Measurements from ENCODE around the gene VWA3B. TPM values are rescaled to one million over a fixed set of nuclear protein-coding genes. Genes with fewer than 3 reads are reported as not detected.

The VWA3B gene
- polyA plus RNA-seq, 3 donors, result 0.43 to 0.61 (median 0.51) TPM

GRCh38 chr2:98170076-98170475 is 83.1 kb downstream of the VWA3B start:
- no peak for DNase-seq

- DNase-seq, result no peak
Observed at GRCh38 chr2:98172150-98172765, 85.3 kb downstream of the VWA3B start.

GRCh38 chr2:98172951-98173350 is 86.0 kb downstream of the VWA3B start:
- DNase-seq, result no peak

- DNase-seq, result no peak
Observed at GRCh38 chr2:98175811-98176210, 88.8 kb downstream of the VWA3B start.

GRCh38 chr2:98177286-98177685 is 90.3 kb downstream of the VWA3B start:
- DNase-seq, result no peak

GRCh38 chr2:98177986-98178385 is 91.0 kb downstream of the VWA3B start:
- no peak for DNase-seq

- DNase-seq, result no peak
Observed at GRCh38 chr2:98180456-98180855, 93.5 kb downstream of the VWA3B start.

- DNase-seq, result no peak
Observed at GRCh38 chr2:98181346-98181745, 94.4 kb downstream of the VWA3B start.

- DNase-seq, result no peak
Observed at GRCh38 chr2:98185801-98186200, 98.8 kb downstream of the VWA3B start.

GRCh38 chr2:98187194-98187593 is 100.2 kb downstream of the VWA3B start:
- DNase-seq, result no peak

- no peak for DNase-seq
Observed at GRCh38 chr2:98188351-98189046, 101.5 kb downstream of the VWA3B start.

- peak; percentile 10 for DNase-seq
Observed at GRCh38 chr2:98191883-98192282, 104.9 kb downstream of the VWA3B start.

GRCh38 chr2:98201576-98201975 is 114.6 kb downstream of the VWA3B start:
- no peak for DNase-seq

GRCh38 chr2:98205889-98206288 is 118.9 kb downstream of the VWA3B start:
- DNase-seq, result no peak

- peak; percentile 42 for DNase-seq
Observed at GRCh38 chr2:98212092-98213000, 125.4 kb downstream of the VWA3B start.

GRCh38 chr2:98216616-98217015 is 129.6 kb downstream of the VWA3B start:
- DNase-seq, result no peak

- no peak for DNase-seq
Observed at GRCh38 chr2:98219152-98219551, 132.2 kb downstream of the VWA3B start.

- DNase-seq, result no peak
Observed at GRCh38 chr2:98233941-98234340, 147.0 kb downstream of the VWA3B start.

- no peak for DNase-seq
Observed at GRCh38 chr2:98234776-98235175, 147.8 kb downstream of the VWA3B start.

- no peak for DNase-seq
Observed at GRCh38 chr2:98236935-98237334, 150.0 kb downstream of the VWA3B start.

- DNase-seq, result no peak
Observed at GRCh38 chr2:98240786-98241398, 153.9 kb downstream of the VWA3B start.

- no peak for DNase-seq
Observed at GRCh38 chr2:98241592-98241991, 154.6 kb downstream of the VWA3B start.
